ENCODE data around the gene PHF21B.
"Not testable (repeated sequence)": the region's sequence is repeated elsewhere in the genome, so short reads cannot be mapped to it uniquely, and the experiment has no call there.

The PHF21B gene

GRCh38 chr22:44988671-44989070, 21.1 kb downstream of the PHF21B start:
- no peak for DNase-seq (ENCODE audit: low read depth)

GRCh38 chr22:44986926-44987325, 22.9 kb downstream of the PHF21B start:
- no peak for DNase-seq (ENCODE audit: low read depth)

GRCh38 chr22:44985906-44986527, 23.8 kb downstream of the PHF21B start:
- DNase-seq (ENCODE audit: low read depth), result no peak

GRCh38 chr22:44983878-44984482, 25.8 kb downstream of the PHF21B start:
- DNase-seq (ENCODE audit: low read depth), result no peak

GRCh38 chr22:44982445-44982844, 27.4 kb downstream of the PHF21B start:
- no peak for DNase-seq (ENCODE audit: low read depth)

- no peak for DNase-seq (ENCODE audit: low read depth)
Observed at GRCh38 chr22:44981857-44982256, 27.9 kb downstream of the PHF21B start.

- no peak for DNase-seq (ENCODE audit: low read depth)
Observed at GRCh38 chr22:44979154-44979553, 30.7 kb downstream of the PHF21B start.

GRCh38 chr22:44975427-44976262, 34.2 kb downstream of the PHF21B start:
- peak; percentile 2 for DNase-seq (ENCODE audit: low read depth)

- DNase-seq (ENCODE audit: low read depth), result no peak
Observed at GRCh38 chr22:44974454-44974853, 35.4 kb downstream of the PHF21B start.

GRCh38 chr22:44973829-44974228, 36.0 kb downstream of the PHF21B start:
- no peak for DNase-seq (ENCODE audit: low read depth)

- DNase-seq (ENCODE audit: low read depth), result no peak
Observed at GRCh38 chr22:44972363-44973083, 37.3 kb downstream of the PHF21B start.

GRCh38 chr22:44971651-44972362, 38.0 kb downstream of the PHF21B start:
- DNase-seq (ENCODE audit: low read depth), result no peak

GRCh38 chr22:44970291-44970690, 39.5 kb downstream of the PHF21B start:
- DNase-seq (ENCODE audit: low read depth), result no peak

- no peak for DNase-seq (ENCODE audit: low read depth)
Observed at GRCh38 chr22:44969817-44970216, 40.0 kb downstream of the PHF21B start.

GRCh38 chr22:44968736-44969135, 41.1 kb downstream of the PHF21B start:
- DNase-seq (ENCODE audit: low read depth), result no peak

- no peak for DNase-seq (ENCODE audit: low read depth)
Observed at GRCh38 chr22:44965171-44965570, 44.6 kb downstream of the PHF21B start.

- no peak for DNase-seq (ENCODE audit: low read depth)
Observed at GRCh38 chr22:44964722-44965078, 45.1 kb downstream of the PHF21B start.

GRCh38 chr22:44963832-44964721, 45.7 kb downstream of the PHF21B start:
- DNase-seq (ENCODE audit: low read depth), result no peak

- no peak for DNase-seq (ENCODE audit: low read depth)
Observed at GRCh38 chr22:44962741-44963454, 46.9 kb downstream of the PHF21B start.

GRCh38 chr22:44961682-44962081, 48.1 kb downstream of the PHF21B start:
- not testable (repeated sequence) for DNase-seq (ENCODE audit: low read depth)
